Kidney (tissue), 14 donors: ENCODE measurements around the gene CSF2. TPM values are rescaled to one million over a fixed set of nuclear protein-coding genes. Genes with fewer than 3 reads are reported as not detected.

Source experiments
- DNase-seq, 5 donors: peaks; one replicate each; pipeline ENCODE4 v3.0.0-alpha.2; 2013 to 2020
- FAIRE-seq: peaks from 2 replicates; lab custom pipeline; 2012; peaks lifted over from hg19 to GRCh38; lab: Jason Lieb, UNC
- H3K27ac ChIP-seq, 2 donors: one replicate each; pipeline ENCODE4 v1.7.0; 2013; ENCODE audit warnings: low read depth in 2 of 2, low read length in 2 of 2, inconsistent platforms in 1 of 2
- H3K27me3 ChIP-seq: one replicate; pipeline ENCODE4 v1.7.1; 2013; ENCODE audit warnings: low read length, inconsistent platforms; ENCODE audit not compliant: control insufficient read depth, insufficient read depth
- H3K36me3 ChIP-seq, 3 donors: one replicate each; pipeline versions ENCODE4 v1.7.0 to v1.7.1; 2013; ENCODE audit warnings: low read length in 3 of 3, control low read depth in 1 of 3, inconsistent platforms in 1 of 3; ENCODE audit not compliant: insufficient read depth in 3 of 3, control insufficient read depth in 2 of 3
- H3K4me1 ChIP-seq, 3 donors: one replicate each; pipeline versions ENCODE4 v1.7.0 to v1.7.1; 2013; ENCODE audit warnings: low read length in 3 of 3, inconsistent platforms in 1 of 3, low read depth in 1 of 3; ENCODE audit not compliant: control insufficient read depth in 2 of 3, insufficient read depth in 2 of 3
- H3K4me3 ChIP-seq, 3 donors: one replicate each; pipeline versions ENCODE4 v1.7.0 to v1.8.1; 2013; ENCODE audit warnings: low read length in 3 of 3, control low read depth in 1 of 3, inconsistent platforms in 1 of 3
- H3K9ac ChIP-seq, 3 donors: one replicate each; pipeline versions ENCODE4 v1.7.0 to v1.7.1; 2013; ENCODE audit warnings: low read length in 3 of 3, control low read depth in 1 of 3, inconsistent platforms in 1 of 3
- H3K9me3 ChIP-seq, 3 donors: one replicate each; pipeline versions ENCODE4 v1.7.0 to v1.7.1; 2013; ENCODE audit warnings: low read length in 3 of 3, control low read depth in 1 of 3, inconsistent platforms in 1 of 3; ENCODE audit not compliant: control insufficient read depth in 2 of 3, insufficient read depth in 1 of 3
- CTCF ChIP-seq: IDR thresholded peaks from 3 replicates; pipeline ENCODE4 v1.5.1; 2012; ENCODE audit warnings: mild to moderate bottlenecking, moderate library complexity, borderline replicate concordance; ENCODE audit not compliant: insufficient read depth; ENCODE audit errors: extremely low read depth
- intact Hi-C: fragments of 100-400 bp; cut with DNase I; formaldehyde crosslinking; loops from one replicate; pipeline ENCODE4 v1.11.1; 2022
- polyA plus RNA-seq: library from polyadenylated mRNA; stranded (reverse); fragments of 350-450 nt; fragmentation: Illumina TruSeq; extraction: RNeasy Lipid Tissue Mini Kit (QIAGEN cat#74804); gene quantifications from one replicate; pipeline ENCODE4 v1.2.3, GENCODE V29; 2014; ENCODE audit warnings: low read depth, low replicate concordance; ENCODE audit not compliant: insufficient read depth
- total RNA-seq: library from RNA; stranded (reverse); fragmentation: NEBNext Ultra II Directional; extraction: Animal tissue kit (Norgen Biotek cat#: 25700); gene quantifications from one replicate; pipeline ENCODE4 v1.2.1, GENCODE V29; 2021
- donor health status: control.
- donor health status: control.
- donor health status: control.
- donor health status: control.
- donor health status: control.
- donor health status: DM: yes; HTN: yes; CAD: no.
- donor health status: Normal renal cell carcinoma (clear cell type).

Gene CSF2
- total and polyA plus RNA-seq, 2 donors from 2014 or later: not detected

DNA sequence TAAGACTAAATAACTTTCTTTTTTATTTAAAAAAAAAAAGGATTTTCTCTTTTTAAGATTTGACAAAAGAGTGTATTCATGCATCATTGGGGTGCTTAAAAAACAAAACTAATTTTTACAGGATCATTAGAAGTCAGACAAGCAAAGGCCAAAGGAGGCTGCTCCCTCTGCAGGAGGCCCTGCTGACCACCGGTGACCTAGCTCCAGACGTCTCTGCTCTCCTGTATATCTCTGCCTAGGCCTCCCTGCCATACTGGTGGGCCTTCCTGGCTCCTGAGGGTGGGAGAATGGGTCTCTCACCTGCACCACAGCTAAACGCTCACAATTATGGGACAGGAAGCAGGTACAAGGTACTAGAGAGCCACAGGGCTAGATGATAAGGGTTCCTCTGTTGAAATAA lies 36.6 kb downstream of the CSF2 start:
- Histone ChIP-seq H3K27ac (no peak overlapping the region), H3K9me3 (peaks cover 0 to 6% (median 0%) of the 10 kb centered on the region in 3 donors), H3K36me3 (no peaks in the 10 kb centered on the region), H3K9ac (no peak overlapping the region), H3K4me1 (no peaks in the 10 kb centered on the region), H3K4me3 (no peak overlapping the region), H3K27me3 (no peaks in the 10 kb centered on the region)
- no peak for TF ChIP-seq CTCF
- DNase-seq (no peak), FAIRE-seq (no peak)
- intact Hi-C loops: no loop called here

DNA sequence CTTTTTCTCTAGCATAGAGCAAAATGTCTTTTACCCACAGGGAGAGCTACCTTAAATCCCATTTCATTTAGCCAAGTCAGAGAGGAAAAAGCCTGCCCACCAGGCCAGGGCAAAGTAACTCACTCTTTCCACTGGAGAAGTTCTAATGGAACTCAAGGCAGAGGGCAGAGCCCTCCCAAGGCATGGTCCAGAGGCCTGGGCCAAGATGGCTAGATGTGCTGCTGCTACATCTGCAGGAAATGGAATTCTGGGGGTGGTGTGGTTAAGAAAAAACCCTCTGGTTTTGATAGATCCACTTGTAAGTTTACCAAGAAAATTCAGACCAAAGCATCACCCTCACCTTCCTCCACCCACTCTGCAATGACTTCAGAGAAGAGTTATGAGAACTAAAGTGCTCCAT lies 37.3 kb downstream of the CSF2 start:
- FAIRE-seq: no peak

GRCh38 chr5:132112111-132112510 lies 38.5 kb downstream of the CSF2 start:
- intact Hi-C loops: no loop called here
- no peak for DNase-seq
- FAIRE-seq: no peak
- no peaks in the 10 kb centered on the region for H3K36me3 ChIP-seq
- no peak for TF ChIP-seq CTCF
- H3K4me3 ChIP-seq: no peak overlapping the region
- no peak overlapping the region for H3K27ac ChIP-seq
- peaks cover 0 to 6% (median 0%) of the 10 kb centered on the region in 3 donors for H3K9me3 ChIP-seq
- H3K27me3 ChIP-seq: no peaks in the 10 kb centered on the region
- H3K9ac ChIP-seq: no peak overlapping the region
- H3K4me1 ChIP-seq: no peaks in the 10 kb centered on the region

More for the DNA sequence above, 37.3 kb downstream of the CSF2 start:
- no peak overlapping the region for H3K27ac ChIP-seq
- intact Hi-C loops: no loop called here
- no peaks in the 10 kb centered on the region for H3K36me3 ChIP-seq
- H3K27me3 ChIP-seq: no peaks in the 10 kb centered on the region
- no peak overlapping the region for H3K4me3 ChIP-seq
- H3K4me1 ChIP-seq: no peaks in the 10 kb centered on the region
- peaks cover 0 to 6% (median 0%) of the 10 kb centered on the region in 3 donors for H3K9me3 ChIP-seq
- no peak overlapping the region for H3K9ac ChIP-seq
- DNase-seq: no peak
- no peak for TF ChIP-seq CTCF
